Measurements from ENCODE around the gene SLC26A9. TPM values are rescaled to one million over a fixed set of nuclear protein-coding genes. Genes with fewer than 3 reads are reported as not detected.

SLC26A9 gene
- total RNA-seq, 4 donors from 2014 or later, result 1.6 to 4.8 (median 3.3) TPM

- intact Hi-C loops (cut with DNase I), result no loop called here
- DNase-seq, result no peak
- Histone ChIP-seq H3K4me3 (replicated peaks in 1 of 3) (no peak overlapping the region), H3K36me3 (no peaks in the 10 kb centered on the region), H3K9me3 (no peaks in the 10 kb centered on the region), H3K27ac (peak overlapping the region; percentile 44 to 74 (median 66)), H3K27me3 (no peaks in the 10 kb centered on the region), H3K4me1 (peaks cover 15 to 35% of the 10 kb centered on the region in 2 donors)
- TF ChIP-seq POLR2A (IDR thresholded peaks at IDR 0.05), result no peak
- no peak for TF ChIP-seq CTCF (IDR thresholded peaks at IDR 0.05)
- WGBS, 2 donors, result 74 to 93% methylated on average over 6 of the region's 6 CpGs
Measured at GRCh38 chr1:205962821-205963221, 19.6 kb upstream of the SLC26A9 start.

- no peaks in the 10 kb centered on the region for H3K9me3 ChIP-seq
- TF ChIP-seq POLR2A (IDR thresholded peaks at IDR 0.05) (no peak), CTCF (IDR thresholded peaks at IDR 0.05) (no peak)
- intact Hi-C loops (cut with DNase I), result no loop called here
- no peaks in the 10 kb centered on the region for H3K27me3 ChIP-seq
- H3K36me3 ChIP-seq, result no peaks in the 10 kb centered on the region
- H3K4me3 ChIP-seq (replicated peaks in 1 of 3), result no peak overlapping the region
- DNase-seq, result peak; percentile 93 to 95
- WGBS, 2 donors, result 29 to 31% methylated on average over 9 of the region's 9 CpGs
- peak overlapping the region; percentile 44 to 74 (median 66) for H3K27ac ChIP-seq
- peaks cover 15 to 35% of the 10 kb centered on the region in 2 donors for H3K4me1 ChIP-seq
Measured at GRCh38 chr1:205961991-205962820, 18.9 kb upstream of the SLC26A9 start.

GRCh38 chr1:205961405-205961804, 18.1 kb upstream of the SLC26A9 start:
- intact Hi-C loops (cut with DNase I), result no loop called here
- 20 to 23% methylated on average over 2 of the region's 2 CpGs for WGBS, 2 donors
- TF ChIP-seq POLR2A (IDR thresholded peaks at IDR 0.05), result no peak
- no peak for TF ChIP-seq CTCF (IDR thresholded peaks at IDR 0.05)
- peaks cover 15 to 35% of the 10 kb centered on the region in 2 donors for H3K4me1 ChIP-seq
- no peaks in the 10 kb centered on the region for H3K36me3 ChIP-seq
- no peak overlapping the region for H3K4me3 ChIP-seq (replicated peaks in 1 of 3)
- H3K9me3 ChIP-seq, result no peaks in the 10 kb centered on the region
- DNase-seq, result peak; percentile 53 to 68
- H3K27ac ChIP-seq, result peak overlapping the region; percentile 31 to 74 (median 44)
- H3K27me3 ChIP-seq, result no peaks in the 10 kb centered on the region

- no peak overlapping the region for H3K27ac ChIP-seq
- no peaks in the 10 kb centered on the region for H3K27me3 ChIP-seq
- H3K4me1 ChIP-seq, result peaks cover 15 to 31% of the 10 kb centered on the region in 2 donors
- 78 to 80% methylated on average over 4 of the region's 4 CpGs for WGBS, 2 donors
- no peaks in the 10 kb centered on the region for H3K9me3 ChIP-seq
- intact Hi-C loops (cut with DNase I), result no loop called here
- TF ChIP-seq CTCF (IDR thresholded peaks at IDR 0.05) (no peak), POLR2A (IDR thresholded peaks at IDR 0.05) (no peak)
- no peak for DNase-seq
- H3K36me3 ChIP-seq, result no peaks in the 10 kb centered on the region
- H3K4me3 ChIP-seq (replicated peaks in 1 of 3), result no peak overlapping the region
Measured at GRCh38 chr1:205959789-205960188, 16.5 kb upstream of the SLC26A9 start.

GRCh38 chr1:205955499-205955898, 12.2 kb upstream of the SLC26A9 start:
- H3K4me1 ChIP-seq, result peaks cover 4 to 18% of the 10 kb centered on the region in 2 donors
- WGBS, 2 donors, result 86 to 90% methylated on average over 1 of the region's 1 CpG

More at GRCh38 chr1:205955499-205955898, 12.2 kb upstream of the SLC26A9 start:
- H3K4me3 ChIP-seq (replicated peaks in 1 of 3), result no peak overlapping the region
- H3K27ac ChIP-seq, result no peak overlapping the region
- TF ChIP-seq POLR2A (IDR thresholded peaks at IDR 0.05) (no peak), CTCF (IDR thresholded peaks at IDR 0.05) (no peak)
- no peaks in the 10 kb centered on the region for H3K36me3 ChIP-seq
- no peak for DNase-seq
- no peaks in the 10 kb centered on the region for H3K27me3 ChIP-seq
- intact Hi-C loops (cut with DNase I), result no loop called here
- H3K9me3 ChIP-seq, result no peaks in the 10 kb centered on the region
